Measurements from ENCODE around the gene HIPK1. TPM values are rescaled to one million over a fixed set of nuclear protein-coding genes. Genes with fewer than 3 reads are reported as not detected.

HIPK1 gene
- total and polyA plus RNA-seq, 2 of the 13 experiments (the other 11 are each of a cell fraction or from before 2014, with no cell fraction given) = 20.8 to 33.4 TPM

DNA sequence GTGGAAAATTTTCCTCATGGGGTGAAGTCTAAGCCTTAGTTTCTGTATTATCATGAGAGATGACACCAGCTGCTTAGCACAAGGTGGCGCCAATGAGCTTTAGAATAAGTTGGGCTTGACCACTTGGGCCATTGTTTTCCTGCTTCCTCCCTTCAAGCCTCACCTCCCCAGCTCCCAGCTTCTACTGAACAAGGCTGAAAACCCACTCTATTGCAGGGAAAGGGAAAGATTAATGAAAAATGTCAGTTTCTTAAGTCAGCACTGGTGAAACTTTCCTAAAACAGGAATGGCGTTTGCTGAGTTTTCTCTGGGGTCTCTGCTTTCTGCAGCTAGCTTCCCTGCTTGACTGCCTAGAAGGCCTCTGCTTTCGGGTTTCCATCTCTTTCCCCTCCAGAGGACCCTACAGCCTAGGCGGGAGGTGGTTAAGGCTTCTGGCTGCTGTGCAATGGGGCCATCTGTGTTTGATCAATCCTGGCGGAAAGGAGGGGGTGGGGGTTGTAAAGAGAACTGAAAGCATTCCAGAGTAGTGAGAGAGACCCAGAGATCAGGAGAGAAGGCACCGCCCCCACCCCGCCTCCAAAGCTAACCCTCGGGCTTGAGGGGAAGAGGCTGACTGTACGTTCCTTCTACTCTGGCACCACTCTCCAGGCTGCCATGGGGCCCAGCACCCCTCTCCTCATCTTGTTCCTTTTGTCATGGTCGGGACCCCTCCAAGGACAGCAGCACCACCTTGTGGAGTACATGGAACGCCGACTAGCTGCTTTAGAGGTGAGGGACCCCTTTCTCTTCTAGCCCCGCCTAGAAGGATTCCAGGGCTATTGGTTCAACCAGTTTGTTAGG is 50.0 kb downstream of the HIPK1 start, which contains the start of gene OLFML3 (continued):
- TF ChIP-seq ZNF350 (CRISPR knock-in tag; IDR thresholded peaks at IDR 0.05; ENCODE audit: borderline replicate concordance, low read depth) (0 out of 2 replicates have a peak, but pooled peaks have one; percentile 36), SP140L (CRISPR knock-in tag; IDR thresholded peaks at IDR 0.05; ENCODE audit: borderline replicate concordance) (0 out of 2 replicates have a peak, but pooled peaks have one; percentile 37), LCORL (IDR thresholded peaks at IDR 0.05) (no peak), LCORL (CRISPR knock-in tag; IDR thresholded peaks at IDR 0.05) (0 out of 2 replicates have a peak, but pooled peaks have one; percentile 61), ZBTB7B (CRISPR knock-in tag; IDR thresholded peaks at IDR 0.05) (no peak), EHMT2 (IDR thresholded peaks at IDR 0.05; ENCODE audit: borderline replicate concordance, low read depth, low read length) (peak; percentile 65; the same call in 1 of the 2 replicates), SIN3A (IDR thresholded peaks at IDR 0.05; ENCODE audit: borderline replicate concordance, low read depth, low read length) (no peak), ZNF83 (CRISPR knock-in tag; IDR thresholded peaks at IDR 0.05; ENCODE audit: borderline replicate concordance) (no peak), ZNF776 (CRISPR knock-in tag; IDR thresholded peaks at IDR 0.05) (no peak)

DNA sequence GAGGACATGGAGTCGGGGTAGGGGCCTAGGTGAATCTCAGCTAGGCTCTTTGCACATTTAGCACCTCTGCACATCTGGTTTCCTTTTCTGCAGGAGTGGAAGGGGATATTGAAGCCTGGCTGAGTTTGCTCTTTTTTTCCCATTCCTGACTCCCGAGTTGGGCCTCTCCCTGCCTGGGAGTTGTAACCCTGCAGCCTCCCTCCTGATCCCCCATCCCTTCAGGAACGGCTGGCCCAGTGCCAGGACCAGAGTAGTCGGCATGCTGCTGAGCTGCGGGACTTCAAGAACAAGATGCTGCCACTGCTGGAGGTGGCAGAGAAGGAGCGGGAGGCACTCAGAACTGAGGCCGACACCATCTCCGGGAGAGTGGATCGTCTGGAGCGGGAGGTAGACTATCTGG is 51.0 kb downstream of the HIPK1 start:
- FAIRE-seq (no peak), DNase-seq (ENCODE audit: low spot score) (no peak), ATAC-seq (no peak)
- H3K79me2 ChIP-seq (ENCODE audit: insufficient read depth, low read length) = no peaks in the 10 kb centered on the region
- H3K27me3 ChIP-seq (ENCODE audit: control insufficient read depth in 1 of 2, insufficient read depth in 2 of 2, low read length in 2 of 2) = no peaks in the 10 kb centered on the region; a peak in 1 of 5 replicates
- H2AFZ ChIP-seq (ENCODE audit: low read length) = no peak overlapping the region
- peaks cover 44% of the 10 kb centered on the region for H3K4me1 ChIP-seq (ENCODE audit: insufficient read depth, low read length)
- CTCF ChIA-PET (ENCODE audit: low intra/inter-chr PET ratio, low total read pairs) = interaction anchor here (2.4 to 2.7 kb wide), 2 partner anchors 303 to 366 kb away, joined by 11 to 20 read pairs; no protein-coding TSS in a partner anchor
- TSS peak; percentile 47 for BruUV-seq (replicated peaks)
- POLR2A ChIA-PET = no interaction called here
- peak overlapping the region; percentile 99 for H3K4me2 ChIP-seq (ENCODE audit: low read depth, low read length)
- H3K36me3 ChIP-seq (replicated peaks in 1 of 2; ENCODE audit: control insufficient read depth in 1 of 2, insufficient read depth in 2 of 2, low read length in 2 of 2) = 0 out of 5 replicates have a peak, but pooled peaks cover 0 to under 1% of the 10 kb centered on the region in 2 experiments
- no peak overlapping the region for H3K4me3 ChIP-seq (replicated peaks in 1 of 3; ENCODE audit: insufficient read depth in 1 of 3, low read depth in 2 of 3, low read length in 3 of 3)
- intact Hi-C loops (cut with micrococcal nuclease; ENCODE audit: unreplicated experiment) = no loop called here
- in situ Hi-C loops (cut with HindIII; ENCODE audit: extremely low pct_ligation_motif_present, low pct_unique_long_range_greater_than_20kb) = no loop called here
- WGBS (ENCODE audit: low lambda C conversion rate) = 74% methylated on average over 10 of the region's 10 CpGs
- H4K20me1 ChIP-seq (ENCODE audit: insufficient read depth, low read length) = no peaks in the 10 kb centered on the region
- no peaks in the 10 kb centered on the region for H3K9me3 ChIP-seq (ENCODE audit: low read length)
- no peak overlapping the region for H3K27ac ChIP-seq (ENCODE audit: extremely low read length, insufficient read depth, low read length)
- H3K9ac ChIP-seq (ENCODE audit: insufficient read depth, low read depth, low read length) = no peak overlapping the region
- no peak for TF ChIP-seq ZNF292 (CRISPR knock-in tag; IDR thresholded peaks at IDR 0.05; ENCODE audit: borderline replicate concordance, low read depth)
- TF ChIP-seq TBX2 (CRISPR knock-in tag; IDR thresholded peaks at IDR 0.05; ENCODE audit: borderline replicate concordance) = no peak
- no peak for TF ChIP-seq MED13 (CRISPR knock-in tag; IDR thresholded peaks at IDR 0.05)
- TF ChIP-seq, protein P1, sequence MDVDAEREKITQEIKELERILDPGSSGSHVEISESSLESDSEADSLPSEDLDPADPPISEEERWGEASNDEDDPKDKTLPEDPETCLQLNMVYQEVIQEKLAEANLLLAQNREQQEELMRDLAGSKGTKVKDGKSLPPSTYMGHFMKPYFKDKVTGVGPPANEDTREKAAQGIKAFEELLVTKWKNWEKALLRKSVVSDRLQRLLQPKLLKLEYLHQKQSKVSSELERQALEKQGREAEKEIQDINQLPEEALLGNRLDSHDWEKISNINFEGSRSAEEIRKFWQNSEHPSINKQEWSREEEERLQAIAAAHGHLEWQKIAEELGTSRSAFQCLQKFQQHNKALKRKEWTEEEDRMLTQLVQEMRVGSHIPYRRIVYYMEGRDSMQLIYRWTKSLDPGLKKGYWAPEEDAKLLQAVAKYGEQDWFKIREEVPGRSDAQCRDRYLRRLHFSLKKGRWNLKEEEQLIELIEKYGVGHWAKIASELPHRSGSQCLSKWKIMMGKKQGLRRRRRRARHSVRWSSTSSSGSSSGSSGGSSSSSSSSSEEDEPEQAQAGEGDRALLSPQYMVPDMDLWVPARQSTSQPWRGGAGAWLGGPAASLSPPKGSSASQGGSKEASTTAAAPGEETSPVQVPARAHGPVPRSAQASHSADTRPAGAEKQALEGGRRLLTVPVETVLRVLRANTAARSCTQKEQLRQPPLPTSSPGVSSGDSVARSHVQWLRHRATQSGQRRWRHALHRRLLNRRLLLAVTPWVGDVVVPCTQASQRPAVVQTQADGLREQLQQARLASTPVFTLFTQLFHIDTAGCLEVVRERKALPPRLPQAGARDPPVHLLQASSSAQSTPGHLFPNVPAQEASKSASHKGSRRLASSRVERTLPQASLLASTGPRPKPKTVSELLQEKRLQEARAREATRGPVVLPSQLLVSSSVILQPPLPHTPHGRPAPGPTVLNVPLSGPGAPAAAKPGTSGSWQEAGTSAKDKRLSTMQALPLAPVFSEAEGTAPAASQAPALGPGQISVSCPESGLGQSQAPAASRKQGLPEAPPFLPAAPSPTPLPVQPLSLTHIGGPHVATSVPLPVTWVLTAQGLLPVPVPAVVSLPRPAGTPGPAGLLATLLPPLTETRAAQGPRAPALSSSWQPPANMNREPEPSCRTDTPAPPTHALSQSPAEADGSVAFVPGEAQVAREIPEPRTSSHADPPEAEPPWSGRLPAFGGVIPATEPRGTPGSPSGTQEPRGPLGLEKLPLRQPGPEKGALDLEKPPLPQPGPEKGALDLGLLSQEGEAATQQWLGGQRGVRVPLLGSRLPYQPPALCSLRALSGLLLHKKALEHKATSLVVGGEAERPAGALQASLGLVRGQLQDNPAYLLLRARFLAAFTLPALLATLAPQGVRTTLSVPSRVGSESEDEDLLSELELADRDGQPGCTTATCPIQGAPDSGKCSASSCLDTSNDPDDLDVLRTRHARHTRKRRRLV (CRISPR knock-in tag; IDR thresholded peaks at IDR 0.05) = no peak
- no peak for TF ChIP-seq ZNF501 (CRISPR knock-in tag; IDR thresholded peaks at IDR 0.05)
- TF ChIP-seq FOXO1 (CRISPR knock-in tag; IDR thresholded peaks at IDR 0.05) = no peak
